Effector CD8-positive, alpha-beta T cell (primary cell): ENCODE data around the gene PLIN3.
"Not testable (repeated sequence)": the region's sequence is repeated elsewhere in the genome, so short reads cannot be mapped to it uniquely, and the experiment has no call there.

Experiments
- DNase-seq: peaks from one replicate; lab custom pipeline; 2025; lab: John Stamatoyannopoulos, UW

PLIN3 gene

GRCh38 chr19:4891066-4891465 lies 23.6 kb upstream of the PLIN3 start:
- no peak for DNase-seq

- no peak for DNase-seq
Measured at GRCh38 chr19:4889034-4889815, 21.8 kb upstream of the PLIN3 start.

GRCh38 chr19:4887803-4888202 lies 20.3 kb upstream of the PLIN3 start:
- not testable (repeated sequence) for DNase-seq

- DNase-seq, result not testable (repeated sequence)
Measured at GRCh38 chr19:4884993-4885392, 17.5 kb upstream of the PLIN3 start.

- not testable (repeated sequence) for DNase-seq
Measured at GRCh38 chr19:4882874-4883273, 15.4 kb upstream of the PLIN3 start.

GRCh38 chr19:4879041-4879440 lies 11.6 kb upstream of the PLIN3 start:
- DNase-seq, result no peak

GRCh38 chr19:4878491-4878968 lies 11.1 kb upstream of the PLIN3 start:
- DNase-seq, result no peak

GRCh38 chr19:4877753-4878490 lies 10.5 kb upstream of the PLIN3 start:
- DNase-seq, result no peak

GRCh38 chr19:4873930-4874329 lies 6.5 kb upstream of the PLIN3 start:
- no peak for DNase-seq

GRCh38 chr19:4871711-4872110 lies 4.2 kb upstream of the PLIN3 start:
- DNase-seq, result no peak

- no peak for DNase-seq
Measured at GRCh38 chr19:4870025-4870700, 2.7 kb upstream of the PLIN3 start.

GRCh38 chr19:4868286-4868834 lies 893 bp upstream of the PLIN3 start:
- no peak for DNase-seq

GRCh38 chr19:4866595-4867424 lies 657 bp downstream of the PLIN3 start:
- DNase-seq, result peak; percentile 26

- DNase-seq, result no peak
Measured at GRCh38 chr19:4861147-4861546, 6.3 kb downstream of the PLIN3 start.

- no peak for DNase-seq
Measured at GRCh38 chr19:4859697-4860096, 7.8 kb downstream of the PLIN3 start.

GRCh38 chr19:4856468-4856867 lies 11.0 kb downstream of the PLIN3 start:
- DNase-seq, result not testable (repeated sequence)

GRCh38 chr19:4853506-4853905 lies 14.0 kb downstream of the PLIN3 start:
- not testable (repeated sequence) for DNase-seq

GRCh38 chr19:4852484-4852883 lies 15.0 kb downstream of the PLIN3 start:
- no peak for DNase-seq

- peak; percentile 74 for DNase-seq
Measured at GRCh38 chr19:4851551-4852290, 15.7 kb downstream of the PLIN3 start.

GRCh38 chr19:4849019-4849418 lies 18.4 kb downstream of the PLIN3 start:
- no peak for DNase-seq
